ENCODE data around the gene FAM3A. TPM values are rescaled to one million over a fixed set of nuclear protein-coding genes. Genes with fewer than 3 reads are reported as not detected.
A peak's percentile ranks its signal among the peaks of the same experiment; 100 is the strongest.

Gene FAM3A
- total RNA-seq, 2 donors from 2014 or later = 63.1 to 71.1 TPM

DNA sequence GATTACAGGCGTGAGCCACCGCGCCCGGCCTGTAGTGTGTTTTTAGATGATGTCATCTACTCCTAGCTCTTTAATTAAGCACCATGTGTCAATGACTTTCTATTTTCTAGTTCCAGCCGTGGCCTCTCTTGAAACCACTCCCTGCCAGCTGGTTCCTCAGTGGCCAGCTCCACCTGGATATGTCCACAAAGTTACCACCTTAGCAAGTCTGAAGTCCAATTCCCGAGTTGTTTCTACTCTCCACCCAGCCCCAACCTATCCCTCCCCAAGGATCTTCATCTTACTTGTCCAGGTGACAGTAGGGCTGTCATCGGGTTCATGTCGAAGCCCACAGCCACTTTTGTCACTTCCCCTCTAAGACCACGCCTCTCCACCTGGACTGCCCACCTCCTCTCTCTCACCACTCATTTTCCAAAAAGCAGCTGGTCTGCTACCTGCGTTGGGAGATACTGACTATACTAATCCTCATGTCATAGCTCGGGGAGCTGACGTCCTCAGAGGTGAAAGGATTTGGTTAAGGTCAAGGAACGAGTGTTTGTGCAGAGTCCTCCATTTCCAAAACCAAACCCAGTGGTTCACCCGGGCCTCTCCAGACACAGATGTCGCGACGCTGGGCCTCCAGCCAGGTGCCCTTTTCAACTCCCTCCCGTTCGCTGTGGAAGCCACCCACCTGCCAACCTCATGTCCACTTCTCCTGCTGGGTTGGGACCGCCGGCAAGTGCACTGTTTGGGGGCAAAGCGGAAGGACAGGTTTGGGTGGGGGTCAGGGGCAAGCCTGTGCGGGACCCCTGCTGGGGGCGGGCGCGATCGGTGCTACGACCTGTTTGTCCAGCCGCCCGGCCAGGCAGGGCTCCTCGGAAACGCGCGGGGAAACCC, 704 bp downstream of the FAM3A start:
- no peaks in the 10 kb centered on the region for H3K4me1 ChIP-seq
- H3K4me3 ChIP-seq = peak overlapping the region; percentile 56

GRCh38 chrX:154513716-154514115, 2.3 kb downstream of the FAM3A start:
- no peaks in the 10 kb centered on the region for H3K9me3 ChIP-seq
- no peak for TF ChIP-seq CTCF (IDR thresholded peaks at IDR 0.05)
- no peak for DNase-seq
- no peak overlapping the region for H3K9ac ChIP-seq (ENCODE audit: low read depth in 2 of 2, low read length in 2 of 2)
- no peak overlapping the region for H3K4me3 ChIP-seq
- H3K4me1 ChIP-seq = no peaks in the 10 kb centered on the region
- intact Hi-C loops (cut with DNase I) = no loop called here
- no peak overlapping the region for H3K27ac ChIP-seq
- H3K27me3 ChIP-seq = no peaks in the 10 kb centered on the region
- H3K36me3 ChIP-seq = no peaks in the 10 kb centered on the region

More for the DNA sequence above, 704 bp downstream of the FAM3A start:
- Histone ChIP-seq H3K9ac (ENCODE audit: low read depth in 2 of 2, low read length in 2 of 2) (peak overlapping the region; percentile 72 to 84), H3K27ac (peak overlapping the region; percentile 88), H3K27me3 (no peaks in the 10 kb centered on the region), H3K9me3 (no peaks in the 10 kb centered on the region), H3K36me3 (no peaks in the 10 kb centered on the region)
- no peak for TF ChIP-seq CTCF (IDR thresholded peaks at IDR 0.05)
- peak; percentile 64 for DNase-seq
- intact Hi-C loops (cut with DNase I) = no loop called here

- no peak for TF ChIP-seq CTCF (IDR thresholded peaks at IDR 0.05)
- no peak overlapping the region for H3K27ac ChIP-seq
- no peak overlapping the region for H3K9ac ChIP-seq (ENCODE audit: low read depth in 2 of 2, low read length in 2 of 2)
- no peaks in the 10 kb centered on the region for H3K27me3 ChIP-seq
- no peak overlapping the region for H3K4me3 ChIP-seq
- DNase-seq = no peak
- H3K9me3 ChIP-seq = no peaks in the 10 kb centered on the region
- no peaks in the 10 kb centered on the region for H3K36me3 ChIP-seq
- H3K4me1 ChIP-seq = no peaks in the 10 kb centered on the region
- intact Hi-C loops (cut with DNase I) = no loop called here
Measured at GRCh38 chrX:154512879-154513553, 3.0 kb downstream of the FAM3A start.

GRCh38 chrX:154511761-154512160, 4.3 kb downstream of the FAM3A start:
- intact Hi-C loops (cut with DNase I) = no loop called here
- no peak for TF ChIP-seq CTCF (IDR thresholded peaks at IDR 0.05)
- Histone ChIP-seq H3K27ac (no peak overlapping the region), H3K9me3 (no peaks in the 10 kb centered on the region), H3K4me1 (no peaks in the 10 kb centered on the region), H3K27me3 (no peaks in the 10 kb centered on the region), H3K36me3 (no peaks in the 10 kb centered on the region), H3K4me3 (no peak overlapping the region), H3K9ac (ENCODE audit: low read depth in 2 of 2, low read length in 2 of 2) (no peak overlapping the region)
- no peak for DNase-seq

DNA sequence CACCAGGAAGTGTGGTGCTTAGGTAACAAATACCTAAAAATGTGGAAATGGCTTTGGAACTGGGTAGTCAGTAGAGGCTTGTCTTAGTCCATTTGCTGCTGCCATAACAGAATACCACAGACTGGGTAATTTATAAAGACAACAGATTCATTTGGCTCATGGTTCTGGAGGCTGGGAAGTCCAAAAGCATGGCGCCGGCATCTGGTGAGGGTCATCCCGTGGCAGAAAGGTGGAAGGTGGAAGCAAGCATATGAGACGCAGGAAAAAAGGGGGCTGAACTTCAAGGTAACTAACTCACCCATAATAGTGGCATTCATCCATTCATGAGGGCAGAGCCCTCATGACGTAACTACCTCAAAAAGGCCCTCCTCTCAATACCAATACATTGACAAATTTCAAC, 6.6 kb downstream of the FAM3A start:
- no peaks in the 10 kb centered on the region for H3K9me3 ChIP-seq
- H3K9ac ChIP-seq (ENCODE audit: low read depth in 2 of 2, low read length in 2 of 2) = no peak overlapping the region
- no peaks in the 10 kb centered on the region for H3K4me1 ChIP-seq
- TF ChIP-seq CTCF (IDR thresholded peaks at IDR 0.05) = no peak
- H3K4me3 ChIP-seq = no peak overlapping the region
- no peaks in the 10 kb centered on the region for H3K27me3 ChIP-seq
- intact Hi-C loops (cut with DNase I) = no loop called here
- no peak overlapping the region for H3K27ac ChIP-seq
- H3K36me3 ChIP-seq = no peaks in the 10 kb centered on the region
- no peak for DNase-seq

Data from colonic mucosa (tissue), 4 donors.